Lower lobe of right lung (tissue), 2 donors: ENCODE measurements around the gene TMEM107. TPM values are rescaled to one million over a fixed set of nuclear protein-coding genes. Genes with fewer than 3 reads are reported as not detected.
A peak's percentile ranks its signal among the peaks of the same experiment; 100 is the strongest.

Experiments
- ATAC-seq, 2 donors: fragments of 200-7000 bp; cut with Tn5 transposase; one replicate each; pipeline ENCODE4 v1.9.1; 2020 to 2022; ENCODE audit warnings: mild to moderate bottlenecking in 2 of 2, moderate library complexity in 2 of 2
- DNase-seq: peaks from one replicate; pipeline ENCODE4 v3.0.0-alpha.2; 2020
- H3K27ac ChIP-seq: fragments of 200-600 bp; one replicate; pipeline ENCODE4 v1.8.0; 2022
- H3K27me3 ChIP-seq: fragments of 200-600 bp; one replicate; pipeline ENCODE4 v1.8.0; 2022; ENCODE audit warnings: low read depth
- H3K36me3 ChIP-seq: fragments of 200-600 bp; one replicate; pipeline ENCODE4 v1.8.0; 2022; ENCODE audit warnings: mild to moderate bottlenecking
- H3K4me1 ChIP-seq: fragments of 200-600 bp; one replicate; pipeline ENCODE4 v1.8.0; 2022
- H3K4me3 ChIP-seq: fragments of 200-600 bp; one replicate; pipeline ENCODE4 v1.8.0; 2022; ENCODE audit warnings: mild to moderate bottlenecking
- H3K9me3 ChIP-seq: fragments of 200-600 bp; one replicate; pipeline ENCODE4 v1.8.0; 2022
- CTCF ChIP-seq: fragments of 200-600 bp; IDR thresholded peaks from one replicate; pipeline ENCODE4 v1.8.0; 2022; ENCODE audit warnings: antibody characterized with exemption, mild to moderate bottlenecking
- intact Hi-C: fragments of 100-400 bp; cut with DNase I; formaldehyde crosslinking; loops from one replicate; pipeline ENCODE4 v1.11.0; 2022
- total RNA-seq: library from RNA; stranded (reverse); fragmentation: NEBNext Ultra II Directional; extraction: Animal tissue kit (Norgen Biotek cat#: 25700); gene quantifications from one replicate; pipeline ENCODE4 v1.2.1, GENCODE V29; 2021
- donor health status: DM: no; HTN: yes; CAD: no; lungs with severe emphysema.

TMEM107 gene
- total RNA-seq, 1 donor from 2014 or later: 12.9 TPM

DNA sequence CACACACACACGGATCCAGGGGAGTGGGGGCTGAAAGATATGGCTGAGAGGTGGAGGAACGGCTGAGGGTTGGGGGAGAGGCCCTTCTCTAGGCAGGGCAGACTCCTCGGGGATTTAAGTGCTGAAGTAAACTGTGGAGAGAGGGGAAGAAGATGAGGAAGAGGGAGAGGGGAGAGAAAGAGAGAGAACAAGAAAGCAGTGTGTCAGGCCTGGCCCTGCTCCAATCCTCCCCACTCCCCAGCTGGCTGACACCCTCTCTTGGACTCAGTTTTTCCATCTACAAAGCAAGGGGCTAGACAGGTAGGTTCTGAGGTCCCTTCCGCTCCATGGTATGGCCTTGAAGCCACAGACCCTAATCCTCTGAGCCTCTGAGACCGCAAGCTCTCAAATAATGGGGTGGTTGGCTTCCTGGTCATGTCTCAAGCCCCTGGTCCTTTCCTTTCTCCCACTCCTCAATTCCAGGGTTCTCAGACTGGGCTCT is 15.4 kb downstream of the TMEM107 start:
- Histone ChIP-seq H3K27me3 (no peaks in the 10 kb centered on the region), H3K9me3 (no peaks in the 10 kb centered on the region), H3K4me1 (peaks cover 69% of the 10 kb centered on the region), H3K27ac (peak overlapping the region; percentile 99), H3K4me3 (no peak overlapping the region), H3K36me3 (peaks cover 26% of the 10 kb centered on the region)
- intact Hi-C loops: no loop called here
- no peak for TF ChIP-seq CTCF
- ATAC-seq: no peak
- DNase-seq: peak; percentile 27

DNA sequence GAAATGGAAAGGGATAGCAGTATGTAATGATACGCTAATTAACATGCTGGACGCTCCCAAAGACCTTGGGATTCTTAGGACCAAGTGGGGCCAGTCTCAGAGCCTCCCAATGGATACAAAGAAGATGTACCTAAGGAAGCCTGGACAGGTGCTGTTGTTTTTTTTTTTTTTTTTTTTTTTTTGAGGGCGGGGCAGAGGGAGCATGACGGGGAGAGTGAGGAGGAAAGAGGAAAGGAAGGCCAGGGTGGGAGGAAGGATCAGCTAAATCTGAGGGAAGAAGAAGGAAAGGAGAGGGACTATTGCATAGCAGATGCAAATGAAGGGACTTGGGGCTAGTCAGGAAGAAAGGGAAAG is 16.0 kb downstream of the TMEM107 start:
- Histone ChIP-seq H3K27ac (no peak overlapping the region), H3K4me3 (no peak overlapping the region), H3K4me1 (peaks cover 69% of the 10 kb centered on the region), H3K27me3 (no peaks in the 10 kb centered on the region), H3K9me3 (no peaks in the 10 kb centered on the region), H3K36me3 (peaks cover 26% of the 10 kb centered on the region)
- DNase-seq (no peak), ATAC-seq (no peak)
- intact Hi-C loops: no loop called here
- TF ChIP-seq CTCF: no peak

- Histone ChIP-seq H3K27ac (peak overlapping the region; percentile 9), H3K4me1 (peaks cover 70% of the 10 kb centered on the region), H3K27me3 (no peaks in the 10 kb centered on the region), H3K4me3 (no peak overlapping the region), H3K9me3 (no peaks in the 10 kb centered on the region), H3K36me3 (peaks cover 26% of the 10 kb centered on the region)
- intact Hi-C loops: no loop called here
- ATAC-seq: no peak
- TF ChIP-seq CTCF: no peak
- peak; percentile 15 for DNase-seq
Observed at GRCh38 chr17:8159459-8160223, 16.5 kb downstream of the TMEM107 start.

- Histone ChIP-seq H3K36me3 (peaks cover 26% of the 10 kb centered on the region), H3K4me3 (no peak overlapping the region), H3K27me3 (no peaks in the 10 kb centered on the region), H3K9me3 (no peaks in the 10 kb centered on the region), H3K4me1 (peaks cover 67% of the 10 kb centered on the region), H3K27ac (no peak overlapping the region)
- DNase-seq (no peak), ATAC-seq (no peak)
- no peak for TF ChIP-seq CTCF
- intact Hi-C loops: no loop called here
Observed at GRCh38 chr17:8159032-8159400, 17.2 kb downstream of the TMEM107 start.

DNA sequence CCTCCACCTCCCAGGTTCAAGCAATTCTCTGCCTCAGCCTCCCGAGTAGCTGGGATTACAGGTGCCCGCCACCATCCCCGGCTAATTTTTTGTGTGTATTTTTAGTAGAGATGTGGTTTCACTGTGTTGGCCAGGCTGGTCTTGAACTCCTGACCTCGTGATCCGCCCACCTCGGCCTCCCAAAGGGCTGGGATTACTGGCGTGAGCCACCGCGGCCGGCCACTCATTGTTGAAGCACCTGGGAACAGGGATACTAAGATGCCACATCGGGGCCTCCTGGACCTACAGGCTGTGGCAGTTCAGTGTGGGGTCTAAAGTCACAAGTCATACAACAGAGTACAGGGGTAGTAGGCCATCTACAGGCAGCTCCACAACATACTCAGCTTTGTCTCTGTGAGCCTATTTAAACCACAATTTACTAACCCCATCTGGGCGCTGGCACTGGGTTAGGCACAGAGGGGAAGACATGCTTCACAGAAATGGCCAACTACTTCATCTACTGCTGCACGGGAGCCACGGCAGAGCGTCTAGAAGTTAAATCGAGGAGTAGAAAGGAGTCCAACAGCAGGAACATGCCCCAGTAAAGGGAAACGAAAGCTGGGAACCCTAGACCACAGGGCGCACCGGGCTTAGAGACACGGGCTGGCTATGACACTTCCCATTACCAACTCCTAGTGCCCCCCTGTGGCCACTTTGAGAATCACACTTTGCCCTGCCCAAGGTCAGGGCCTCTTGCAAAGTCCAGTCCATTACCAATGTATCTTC is 17.7 kb downstream of the TMEM107 start:
- peaks cover 30% of the 10 kb centered on the region for H3K36me3 ChIP-seq
- peak; percentile 94 for TF ChIP-seq CTCF
- H3K27me3 ChIP-seq: no peaks in the 10 kb centered on the region
- peaks cover 67% of the 10 kb centered on the region for H3K4me1 ChIP-seq
- H3K27ac ChIP-seq: peak overlapping the region; percentile 98
- no peaks in the 10 kb centered on the region for H3K9me3 ChIP-seq
- H3K4me3 ChIP-seq: no peak overlapping the region
- ATAC-seq (peak; percentile 10 to 15), DNase-seq (peak; percentile 93)
- intact Hi-C loops: no loop called here
